Activated CD8-positive, alpha-beta memory T cell treated with anti-CD3 and anti-CD28 coated beads, Interleukin-2, amount 50 U/mL, for 4 hours (primary cell): ENCODE data around the gene NECAB3.
A peak's percentile ranks its signal among the peaks of the same experiment; 100 is the strongest.

Source experiments
- DNase-seq: peaks from one replicate; pipeline ENCODE4 v3.0.0-alpha.2; 2020

Gene NECAB3

DNA sequence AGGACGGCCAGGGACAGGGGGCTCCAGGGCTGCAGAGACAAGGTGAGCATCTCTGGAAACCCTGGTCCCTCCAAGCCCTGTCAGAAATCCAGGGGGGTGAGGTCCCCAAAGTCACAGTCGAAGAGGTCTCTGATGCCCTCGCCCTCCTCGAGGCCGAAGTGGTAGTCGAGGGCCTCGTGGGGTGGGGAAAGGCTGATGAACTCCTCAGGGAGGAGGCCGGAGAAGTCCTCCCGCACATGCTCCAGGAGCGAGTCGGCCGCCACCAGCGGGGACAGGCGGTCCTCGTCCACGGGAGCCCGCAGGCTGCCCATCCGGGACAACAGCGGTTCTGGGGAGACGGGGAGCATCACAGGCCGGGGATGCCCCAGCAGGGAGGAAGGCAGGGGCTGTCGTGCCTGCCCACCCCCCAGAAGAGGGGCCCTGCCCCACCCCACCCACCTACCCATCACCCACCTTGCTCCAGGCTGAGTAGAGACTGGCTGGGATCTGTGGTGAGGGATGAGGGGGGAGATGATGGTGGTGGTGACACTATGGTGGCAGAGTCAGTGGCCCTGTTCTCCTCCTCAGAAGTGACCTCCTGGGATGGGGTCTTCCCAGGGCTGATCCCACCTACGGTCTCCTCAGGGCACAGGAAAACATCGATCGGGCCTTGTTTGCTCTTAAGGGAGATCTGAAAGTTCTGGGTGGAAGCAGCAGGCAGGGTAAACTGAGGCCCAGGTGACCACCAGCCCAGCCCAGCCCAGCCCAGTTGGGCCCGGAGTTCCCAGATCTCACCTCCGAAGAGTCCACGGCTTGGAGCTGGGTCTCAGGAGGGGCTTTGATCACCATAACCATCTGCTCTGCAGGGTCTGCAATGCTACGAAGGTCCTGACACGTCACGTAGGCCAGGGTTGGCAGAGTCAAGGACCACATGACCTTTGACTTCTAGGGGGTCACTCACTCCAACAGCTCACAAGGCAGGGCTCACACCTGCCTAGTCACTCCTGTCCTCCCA, 2.7 kb upstream of the NECAB3 start:
- no peak for DNase-seq

- no peak for DNase-seq
Measured at GRCh38 chr20:33676121-33676520, 1.9 kb upstream of the NECAB3 start.

DNA sequence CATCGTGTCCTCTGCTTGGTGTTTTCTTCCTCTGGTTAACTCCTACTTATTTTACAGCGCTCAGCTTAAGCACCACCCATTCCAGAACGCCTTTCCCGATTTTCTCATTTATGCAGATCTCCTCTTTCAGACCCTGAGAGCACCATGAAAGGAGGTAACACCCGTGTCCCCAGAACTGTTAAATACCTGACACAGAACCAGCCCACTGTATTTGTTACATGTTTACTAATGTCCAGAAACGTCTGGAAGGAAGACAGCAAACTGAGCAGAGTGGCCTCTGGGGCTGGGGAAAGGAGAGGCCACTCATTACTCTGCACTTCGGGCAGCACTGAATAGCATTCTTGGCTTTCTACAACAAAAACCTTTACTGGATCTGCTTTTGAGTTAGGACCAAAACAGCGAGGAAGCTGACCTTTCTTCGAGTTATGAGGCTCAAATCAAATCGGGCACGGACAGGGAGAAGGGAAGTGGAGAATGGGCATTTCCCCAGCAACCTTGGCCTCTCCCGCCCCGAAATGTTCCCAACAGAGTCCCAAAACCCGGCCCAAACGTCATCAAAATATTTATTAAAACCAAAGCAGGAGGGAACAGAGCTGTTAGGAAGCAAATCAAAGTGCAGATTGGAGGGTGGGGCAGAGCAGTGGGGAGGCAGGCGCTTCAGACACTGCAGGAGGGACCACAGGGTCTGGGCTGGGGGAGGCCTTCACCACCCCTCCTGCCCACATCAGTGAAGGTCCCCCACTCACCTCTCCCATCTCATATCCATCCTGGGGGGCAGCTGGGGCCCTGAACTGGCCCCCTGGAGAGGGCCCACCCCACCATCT, 1.1 kb upstream of the NECAB3 start:
- DNase-seq: no peak

- DNase-seq: no peak
Measured at GRCh38 chr20:33673410-33674293, 576 bp downstream of the NECAB3 start.

- DNase-seq: no peak
Measured at GRCh38 chr20:33673114-33673409, 1.2 kb downstream of the NECAB3 start.

DNA sequence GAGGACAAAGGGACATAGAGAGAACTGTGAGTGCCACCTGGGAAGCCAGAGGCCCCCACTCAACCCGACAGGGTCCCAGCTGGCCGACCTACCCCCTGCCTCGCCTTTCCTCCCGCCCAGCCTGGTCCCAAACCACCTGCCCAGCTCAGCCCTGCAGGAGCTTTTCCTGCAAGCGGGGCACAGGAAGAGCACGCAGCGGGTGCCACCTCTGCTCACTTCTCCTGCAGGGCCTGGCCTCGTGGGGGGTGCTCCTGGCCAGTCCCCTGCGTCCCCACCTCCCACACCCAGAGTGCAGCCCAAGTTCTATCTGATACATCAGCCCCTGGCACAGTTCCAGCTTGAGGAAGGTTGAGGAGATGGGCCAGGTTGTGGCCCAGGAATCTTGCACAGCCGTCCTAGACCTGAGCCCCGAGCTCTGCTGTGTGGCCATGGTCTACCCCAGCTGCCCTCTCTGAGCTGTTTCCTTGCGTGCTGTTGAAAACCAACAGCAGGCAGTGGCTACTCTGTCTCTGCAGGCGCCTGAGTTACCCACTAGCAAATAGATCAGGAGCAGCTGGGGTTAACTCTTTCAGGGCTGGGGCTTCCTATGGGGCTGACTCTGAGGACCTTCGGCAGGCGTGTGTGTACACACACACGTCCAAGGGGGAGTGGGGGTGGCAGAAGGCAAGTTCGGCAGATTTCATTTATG, 1.7 kb downstream of the NECAB3 start:
- DNase-seq: no peak

- no peak for DNase-seq
Measured at GRCh38 chr20:33671573-33672288, 2.5 kb downstream of the NECAB3 start.

- DNase-seq: no peak
Measured at GRCh38 chr20:33670715-33671499, 3.3 kb downstream of the NECAB3 start.

DNA sequence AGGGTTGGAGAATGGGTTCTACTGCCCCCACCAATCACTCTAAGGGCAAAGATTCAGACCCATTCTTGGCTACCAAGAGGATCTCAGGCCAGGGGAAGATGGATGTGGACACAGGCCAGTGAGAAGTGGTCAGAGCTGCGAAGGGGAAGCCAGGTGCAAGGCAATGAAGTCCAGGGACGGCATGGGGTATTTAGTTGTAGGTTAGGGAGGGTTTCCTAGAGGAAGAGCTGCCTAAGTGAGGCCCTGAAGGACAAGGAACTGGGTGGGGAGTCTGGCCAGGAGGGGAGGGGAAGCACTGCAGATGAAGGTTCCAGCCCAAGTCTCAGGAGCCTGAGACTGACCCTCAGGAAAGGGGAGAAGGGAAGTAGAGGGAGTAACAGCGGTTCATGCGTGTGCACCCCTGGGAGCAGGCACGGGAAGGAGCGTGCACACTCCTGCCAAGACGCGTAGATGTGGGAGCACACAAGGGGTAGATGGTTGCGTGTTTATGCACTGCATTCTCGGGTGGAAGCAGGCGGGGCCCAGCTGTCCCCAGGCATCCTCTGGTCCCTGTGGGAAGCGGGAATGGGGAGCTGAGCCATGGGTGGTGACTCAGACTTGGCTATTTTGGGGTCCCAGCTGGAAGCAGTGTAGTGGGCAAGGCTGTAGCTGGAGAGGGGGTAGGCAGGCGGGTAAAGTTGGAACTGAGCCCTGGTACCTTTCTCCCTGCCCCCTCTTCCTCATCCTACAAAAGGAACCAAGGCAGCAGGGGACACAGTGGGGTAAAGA, 4.2 kb downstream of the NECAB3 start:
- no peak for DNase-seq

- no peak for DNase-seq
Measured at GRCh38 chr20:33669224-33669623, 5.0 kb downstream of the NECAB3 start.

- no peak for DNase-seq
Measured at GRCh38 chr20:33668466-33669155, 5.6 kb downstream of the NECAB3 start.

DNA sequence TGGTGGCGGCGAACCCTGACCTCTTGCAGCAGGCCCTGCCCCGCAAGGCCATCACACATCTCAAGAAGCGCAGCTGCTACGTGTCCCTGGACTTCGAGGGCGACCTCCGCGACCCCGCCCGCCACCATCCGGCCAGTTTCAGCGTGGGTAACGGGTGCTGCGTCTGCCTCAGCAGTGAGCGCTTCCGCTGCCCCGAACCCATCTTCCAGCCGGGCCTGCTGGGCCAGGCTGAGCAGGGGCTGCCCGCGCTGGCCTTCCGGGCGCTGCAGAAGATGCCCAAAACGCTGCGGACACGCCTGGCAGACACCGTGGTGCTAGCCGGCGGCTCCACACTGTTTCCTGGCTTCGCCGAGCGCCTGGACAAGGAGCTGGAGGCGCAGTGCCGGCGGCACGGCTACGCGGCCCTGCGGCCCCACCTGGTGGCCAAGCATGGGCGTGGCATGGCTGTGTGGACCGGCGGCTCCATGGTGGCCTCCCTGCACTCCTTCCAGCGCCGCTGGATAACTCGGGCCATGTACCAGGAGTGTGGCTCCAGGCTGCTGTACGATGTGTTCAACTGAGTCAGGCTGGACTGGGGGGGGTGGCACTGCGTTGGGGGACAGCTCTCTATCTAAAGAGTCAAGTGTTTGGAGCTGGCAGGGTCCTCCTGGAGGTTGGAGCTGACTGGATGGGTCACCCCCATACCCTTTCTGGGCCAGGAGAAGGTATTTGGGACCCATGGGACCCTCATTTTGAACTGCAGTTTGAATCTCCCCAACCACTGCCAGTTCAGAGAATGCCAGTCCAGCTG, 6.4 kb downstream of the NECAB3 start:
- peak; percentile 78 for DNase-seq

- peak; percentile 48 for DNase-seq
Measured at GRCh38 chr20:33667245-33667675, 7.0 kb downstream of the NECAB3 start.

DNA sequence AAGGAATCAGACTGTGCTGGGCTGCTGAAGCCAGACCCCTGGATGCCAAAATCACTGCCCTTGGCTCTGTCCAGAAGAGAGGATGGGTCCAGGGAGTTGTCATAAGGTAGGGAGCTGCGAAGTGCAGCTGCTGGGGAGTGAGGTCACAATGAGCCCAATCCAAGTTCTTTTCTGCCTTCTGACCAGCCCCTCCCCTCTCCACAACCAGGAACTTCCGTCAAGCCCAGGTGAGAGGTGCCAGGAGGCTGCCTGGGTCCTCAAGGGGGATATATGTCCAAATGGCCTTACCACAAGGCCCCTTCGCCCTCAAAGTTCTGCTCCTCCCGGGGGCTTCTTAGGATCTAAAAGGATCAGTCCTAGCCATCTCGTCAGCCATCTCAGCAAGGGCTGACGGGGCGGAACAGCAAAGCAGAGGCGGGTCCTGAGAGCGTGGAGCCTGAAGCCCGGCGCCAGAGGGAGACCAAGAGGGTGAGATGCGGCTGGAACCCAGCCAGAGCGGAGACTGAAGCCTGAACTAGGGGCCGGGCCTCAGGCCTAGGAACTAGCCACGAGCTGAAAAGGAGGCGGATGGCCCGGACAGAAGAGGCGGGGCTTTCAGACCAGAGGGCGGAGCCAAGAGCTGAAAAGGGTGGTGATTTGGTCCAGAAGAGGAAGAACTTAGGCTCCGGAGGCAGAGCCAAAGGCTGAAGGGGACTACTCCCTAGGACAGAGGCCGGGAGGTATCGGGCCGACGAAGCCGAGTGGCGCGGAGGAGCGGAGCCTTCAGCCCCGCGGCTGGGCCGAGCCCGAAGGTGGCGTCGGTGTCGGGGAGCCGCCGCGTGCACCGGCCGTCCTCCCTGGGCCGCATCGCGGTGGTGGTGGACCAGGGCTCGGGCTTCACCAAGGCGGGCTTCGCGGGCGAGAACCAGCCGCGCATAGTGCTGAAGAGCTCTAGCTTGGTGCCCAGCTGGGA, 7.7 kb downstream of the NECAB3 start, which contains the start of gene ACTL10:
ACTL10 (plus strand) TSS at position 651 of the 952 bp plus-strand sequence. CDS start 555 bp downstream, outside the sequence.
- DNase-seq: peak; percentile 79

GRCh38 chr20:33664762-33665144, 9.5 kb downstream of the NECAB3 start:
- DNase-seq: no peak

DNA sequence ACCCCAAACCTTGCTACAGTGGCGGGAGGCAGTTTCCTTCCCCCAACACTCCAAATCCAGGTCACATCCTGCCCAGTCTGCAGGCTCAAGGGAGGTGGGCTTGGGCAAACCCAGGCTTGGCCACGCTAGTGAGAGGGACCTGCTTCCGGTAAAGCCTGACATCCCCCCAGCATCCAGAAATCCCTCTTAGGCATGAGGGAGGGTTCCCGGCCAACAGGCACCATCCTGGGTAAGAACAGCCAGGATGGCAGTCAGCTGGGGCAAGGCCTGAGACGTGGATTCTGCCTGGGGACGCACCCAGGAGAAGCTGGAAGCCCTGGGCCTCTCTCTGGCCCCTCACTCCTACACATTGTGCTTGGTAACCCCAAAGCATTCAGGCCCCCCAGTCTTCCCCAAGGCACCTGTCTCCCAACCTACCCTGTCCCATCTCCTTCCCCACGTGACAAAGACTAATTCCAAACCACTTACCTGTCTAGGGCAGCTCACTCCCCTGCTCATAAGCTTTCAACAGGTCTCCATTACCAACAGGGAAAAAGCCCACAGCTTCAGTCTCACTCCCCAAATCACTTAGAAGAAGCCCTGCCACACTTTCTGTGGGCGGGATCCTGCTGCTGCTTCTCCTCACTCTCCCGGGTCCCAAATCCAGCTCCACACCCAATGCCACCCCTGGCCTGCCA, 10.0 kb downstream of the NECAB3 start:
- no peak for DNase-seq
